ENCODE measurements around the gene C1orf115.

DNA sequence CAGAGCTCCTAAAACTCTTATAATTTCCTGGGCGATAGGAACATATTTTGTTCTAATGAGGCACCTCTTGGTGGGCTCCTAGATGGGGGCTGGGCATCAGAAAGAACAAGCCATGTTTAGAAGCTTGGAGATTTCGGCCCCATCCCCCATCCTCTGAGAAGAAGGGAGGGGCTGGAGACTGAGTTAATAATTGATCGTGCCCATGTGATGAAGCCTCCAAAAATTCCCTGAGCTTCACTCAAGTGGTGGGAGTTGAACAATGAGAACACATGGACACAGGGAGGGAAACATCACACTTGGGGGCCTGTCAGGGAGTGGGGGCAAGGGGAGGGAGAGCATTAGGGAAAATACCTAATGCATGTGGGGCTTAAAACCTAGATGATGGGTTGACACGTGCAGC is 18.1 kb downstream of the C1orf115 start:
- TF ChIP-seq POLR2A (IDR thresholded peaks at IDR 0.05; ENCODE audit: low read length) (no peak), GATA1 (IDR thresholded peaks at IDR 0.05; ENCODE audit: low read depth, low read length) (no peak)

All from erythroblast (primary cell).